Measurements from ENCODE around the gene STARD3. TPM values are rescaled to one million over a fixed set of nuclear protein-coding genes. Genes with fewer than 3 reads are reported as not detected.

Gene STARD3
- total and polyA plus RNA-seq, 9 donors = 34.5 to 55.9 (median 44.3) TPM

DNA sequence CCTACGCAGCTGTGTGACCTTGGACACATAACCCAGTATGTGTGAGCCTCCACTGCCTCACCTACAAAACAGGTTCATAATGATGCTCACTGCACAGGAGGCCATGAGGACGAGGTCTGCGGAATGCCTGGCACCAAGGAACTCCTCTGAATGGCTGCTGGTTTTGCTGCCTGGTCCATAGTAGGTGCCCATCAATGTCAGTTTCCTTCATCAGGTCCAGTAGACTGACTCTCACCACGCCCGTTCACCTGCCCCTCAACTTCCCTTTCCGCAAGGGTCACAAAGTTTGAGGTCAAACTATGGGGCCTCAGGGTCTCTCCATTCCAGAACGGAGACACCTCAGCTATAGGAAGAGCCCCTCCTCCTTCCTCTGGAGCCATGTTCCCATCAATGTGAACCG lies 40.1 kb downstream of the STARD3 start:
- Histone ChIP-seq H3K4me3 (no peak overlapping the region), H3K27ac (no peak overlapping the region), H3K27me3 (no peaks in the 10 kb centered on the region), H3K4me1 (ENCODE audit: insufficient read depth) (no peaks in the 10 kb centered on the region), H3K9me3 (no peaks in the 10 kb centered on the region), H3K36me3 (no peaks in the 10 kb centered on the region)
- 79 to 85% (median 82%) methylated on average over 8 of the region's 8 CpGs for WGBS, 3 donors
- intact Hi-C loops (cut with DNase I) = no loop called here
- TF ChIP-seq EP300 (IDR thresholded peaks at IDR 0.05) (no peak), POLR2A (IDR thresholded peaks at IDR 0.05) (no peak)
- TF ChIP-seq, protein P1, sequence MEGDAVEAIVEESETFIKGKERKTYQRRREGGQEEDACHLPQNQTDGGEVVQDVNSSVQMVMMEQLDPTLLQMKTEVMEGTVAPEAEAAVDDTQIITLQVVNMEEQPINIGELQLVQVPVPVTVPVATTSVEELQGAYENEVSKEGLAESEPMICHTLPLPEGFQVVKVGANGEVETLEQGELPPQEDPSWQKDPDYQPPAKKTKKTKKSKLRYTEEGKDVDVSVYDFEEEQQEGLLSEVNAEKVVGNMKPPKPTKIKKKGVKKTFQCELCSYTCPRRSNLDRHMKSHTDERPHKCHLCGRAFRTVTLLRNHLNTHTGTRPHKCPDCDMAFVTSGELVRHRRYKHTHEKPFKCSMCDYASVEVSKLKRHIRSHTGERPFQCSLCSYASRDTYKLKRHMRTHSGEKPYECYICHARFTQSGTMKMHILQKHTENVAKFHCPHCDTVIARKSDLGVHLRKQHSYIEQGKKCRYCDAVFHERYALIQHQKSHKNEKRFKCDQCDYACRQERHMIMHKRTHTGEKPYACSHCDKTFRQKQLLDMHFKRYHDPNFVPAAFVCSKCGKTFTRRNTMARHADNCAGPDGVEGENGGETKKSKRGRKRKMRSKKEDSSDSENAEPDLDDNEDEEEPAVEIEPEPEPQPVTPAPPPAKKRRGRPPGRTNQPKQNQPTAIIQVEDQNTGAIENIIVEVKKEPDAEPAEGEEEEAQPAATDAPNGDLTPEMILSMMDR (IDR thresholded peaks at IDR 0.05) = no peak
- no peak for DNase-seq

DNA sequence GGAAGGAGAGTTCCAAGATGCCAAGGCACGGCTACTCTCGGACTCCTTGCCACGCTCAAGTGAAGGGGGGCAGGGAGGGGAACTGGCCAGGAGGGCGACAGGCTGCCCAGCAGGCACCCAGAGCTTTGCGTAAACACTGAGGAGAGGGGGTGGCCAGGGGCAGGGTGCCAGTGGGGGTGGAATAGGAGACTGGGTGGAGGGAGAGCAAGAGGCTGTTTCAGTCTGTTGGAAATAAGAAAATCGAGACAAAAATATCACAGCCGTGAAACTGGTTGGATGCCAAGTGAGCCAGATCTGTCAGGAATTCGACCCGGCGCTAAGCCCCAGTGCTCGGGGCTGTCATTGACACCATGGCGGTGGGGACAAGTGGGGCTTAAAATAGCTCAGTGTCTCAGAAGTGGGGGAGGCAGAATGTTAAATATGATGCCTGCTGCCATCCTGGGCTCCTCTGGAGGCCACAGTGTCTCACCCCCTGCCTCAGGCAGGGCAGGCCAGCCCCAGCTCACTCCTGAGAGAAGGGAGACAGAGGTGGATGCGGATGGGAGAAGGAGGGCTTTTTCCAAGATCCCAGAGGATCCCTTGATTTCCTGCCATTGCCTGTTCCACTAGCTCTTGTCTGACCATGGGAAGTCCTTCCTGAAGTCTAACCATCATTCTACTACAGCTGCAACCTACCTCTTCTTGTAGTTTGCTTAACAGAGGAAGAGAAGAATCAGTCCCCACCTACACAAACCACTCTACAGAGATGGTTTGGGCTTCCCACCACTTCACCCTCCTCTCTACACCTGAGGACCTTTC lies 40.8 kb downstream of the STARD3 start:
- no peak for TF ChIP-seq POLR2A (IDR thresholded peaks at IDR 0.05)
- no peak for TF ChIP-seq EP300 (IDR thresholded peaks at IDR 0.05)
- TF ChIP-seq, protein P1 (IDR thresholded peaks at IDR 0.05) = no peak
- DNase-seq = no peak
- 61 to 67% (median 65%) methylated on average over 13 of the region's 13 CpGs for WGBS, 3 donors
- no peaks in the 10 kb centered on the region for H3K36me3 ChIP-seq
- intact Hi-C loops (cut with DNase I) = no loop called here
- no peaks in the 10 kb centered on the region for H3K27me3 ChIP-seq
- H3K4me3 ChIP-seq = no peak overlapping the region
- no peaks in the 10 kb centered on the region for H3K9me3 ChIP-seq
- H3K27ac ChIP-seq = no peak overlapping the region
- H3K4me1 ChIP-seq (ENCODE audit: insufficient read depth) = no peaks in the 10 kb centered on the region

DNA sequence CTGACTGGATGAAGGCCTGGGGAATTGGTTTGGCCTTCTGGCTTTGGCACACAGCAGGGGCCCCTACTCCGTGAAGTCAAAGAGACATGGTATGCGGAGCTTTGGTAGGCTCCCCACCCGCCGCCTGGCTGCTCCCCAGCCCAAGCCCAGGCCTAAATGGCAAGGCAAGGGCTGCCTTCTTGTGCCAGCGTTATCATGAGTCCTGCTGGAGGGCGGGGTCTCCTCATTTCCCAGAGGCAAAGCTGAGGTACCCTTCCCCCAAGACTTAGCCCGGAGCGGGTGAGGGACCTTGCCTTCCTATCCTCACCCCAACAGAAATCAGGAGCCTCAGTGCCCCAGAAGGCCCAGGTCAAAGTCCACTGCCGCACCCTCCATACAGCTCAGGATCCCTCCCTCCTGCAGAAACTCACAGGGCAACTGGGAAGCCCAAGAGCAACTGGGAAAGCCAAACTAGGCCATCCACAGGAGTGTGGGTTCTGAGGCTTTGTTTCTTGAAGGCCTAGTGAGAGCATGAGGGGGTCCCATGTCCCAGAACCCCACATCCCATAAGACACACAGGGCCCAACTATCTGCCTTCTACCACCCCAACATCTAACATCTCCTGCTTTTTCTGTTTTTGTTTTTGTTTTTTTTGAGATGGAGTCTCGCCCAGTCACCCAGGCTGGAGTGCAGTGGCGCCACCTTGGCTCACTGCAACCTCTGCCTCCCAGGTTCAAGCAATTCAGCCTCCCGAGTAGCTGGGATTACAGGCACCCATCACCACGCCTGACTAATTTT lies 41.6 kb downstream of the STARD3 start:
- H3K9me3 ChIP-seq = no peaks in the 10 kb centered on the region
- DNase-seq = no peak
- no peak overlapping the region for H3K27ac ChIP-seq
- H3K36me3 ChIP-seq = no peaks in the 10 kb centered on the region
- no peak overlapping the region for H3K4me3 ChIP-seq
- WGBS, 3 donors = 87 to 91% (median 89%) methylated on average over 13 of the region's 13 CpGs
- TF ChIP-seq POLR2A (IDR thresholded peaks at IDR 0.05) = no peak
- no peak for TF ChIP-seq EP300 (IDR thresholded peaks at IDR 0.05)
- no peaks in the 10 kb centered on the region for H3K4me1 ChIP-seq (ENCODE audit: insufficient read depth)
- intact Hi-C loops (cut with DNase I) = no loop called here
- H3K27me3 ChIP-seq = no peaks in the 10 kb centered on the region

DNA sequence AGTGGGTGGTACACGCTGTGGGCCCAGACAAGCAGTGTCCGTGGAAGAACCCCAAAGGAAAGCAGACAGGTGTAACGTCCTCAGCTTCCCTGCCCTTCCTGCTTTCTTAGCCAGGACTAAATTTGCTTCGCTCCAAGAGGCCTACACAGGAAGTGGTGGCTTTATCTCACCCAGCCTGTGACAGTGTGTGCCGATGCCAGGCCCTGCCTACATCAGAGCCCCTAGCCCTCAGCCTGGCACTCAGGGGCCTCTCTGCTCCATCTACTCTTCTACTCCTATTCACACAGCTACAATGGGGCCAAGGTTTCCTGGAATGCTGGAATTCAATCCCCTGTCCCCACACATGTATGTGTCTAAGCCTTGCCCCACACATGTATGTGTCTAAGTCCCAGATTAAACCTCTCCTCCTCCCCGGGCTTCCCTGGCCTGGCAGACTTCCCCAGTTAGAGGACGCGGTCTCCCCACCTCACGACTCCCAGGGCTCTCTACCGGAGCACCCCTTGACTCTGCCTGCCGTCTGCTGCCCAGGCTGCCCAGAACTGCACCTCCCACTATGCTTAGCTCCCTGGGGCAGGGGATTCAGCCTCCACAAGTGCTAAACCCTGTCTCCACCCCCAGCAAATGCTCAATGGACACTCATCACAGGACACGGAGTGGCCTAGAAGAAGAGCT lies 42.7 kb downstream of the STARD3 start:
- H3K27me3 ChIP-seq = no peaks in the 10 kb centered on the region
- 84 to 90% (median 85%) methylated on average over 12 of the region's 12 CpGs for WGBS, 3 donors
- no peak overlapping the region for H3K27ac ChIP-seq
- intact Hi-C loops (cut with DNase I) = no loop called here
- no peak overlapping the region for H3K4me3 ChIP-seq
- no peaks in the 10 kb centered on the region for H3K36me3 ChIP-seq
- H3K9me3 ChIP-seq = no peaks in the 10 kb centered on the region
- no peak for DNase-seq
- TF ChIP-seq, protein P1 (IDR thresholded peaks at IDR 0.05) = no peak
- TF ChIP-seq POLR2A (IDR thresholded peaks at IDR 0.05) (no peak), EP300 (IDR thresholded peaks at IDR 0.05) (no peak)
- H3K4me1 ChIP-seq (ENCODE audit: insufficient read depth) = no peaks in the 10 kb centered on the region

Measured in ovary (tissue), 9 donors.